GM23338 (cell line): ENCODE measurements around the gene TIAM1. TPM values are rescaled to one million over a fixed set of nuclear protein-coding genes. Genes with fewer than 3 reads are reported as not detected.

Experiments used
- ATAC-seq: fragments of 200-7000 bp; cut with Tn5 transposase; 3 replicates; pipeline ENCODE4 v1.9.1; 2020
- DNase-seq: peaks from one replicate; pipeline ENCODE4 v3.0.0-alpha.2; 2015; ENCODE audit warnings: low spot score
- H2AFZ ChIP-seq: fragments of 200-600 bp; sonication (generic); 2 replicates; pipeline ENCODE4 v1.8.0; 2016; ENCODE audit warnings: antibody characterized with exemption, mild to moderate bottlenecking, moderate library complexity
- H3F3A ChIP-seq: fragments of 200-600 bp; sonication (generic); replicated peaks from 2 replicates; pipeline ENCODE4 v1.8.0; 2017; ENCODE audit warnings: antibody characterized with exemption, mixed run types, low read depth
- H3K27ac ChIP-seq: fragments of 200-600 bp; sonication (generic); 2 replicates; pipeline ENCODE4 v1.6.1; 2016; ENCODE audit warnings: low read depth
- H3K27me3 ChIP-seq: fragments of 200-600 bp; sonication (generic); 2 replicates; pipeline ENCODE4 v1.8.0; 2016; ENCODE audit warnings: mild to moderate bottlenecking, mixed run types, moderate library complexity; ENCODE audit not compliant: insufficient read depth
- H3K36me3 ChIP-seq: fragments of 200-600 bp; sonication (generic); 2 replicates; pipeline ENCODE4 v1.8.0; 2016; ENCODE audit warnings: mild to moderate bottlenecking; ENCODE audit not compliant: insufficient read depth
- H3K4me1 ChIP-seq: fragments of 200-600 bp; sonication (generic); 2 replicates; pipeline ENCODE4 v1.8.0; 2016; ENCODE audit warnings: mild to moderate bottlenecking, moderate library complexity; ENCODE audit not compliant: insufficient read depth
- H3K4me2 ChIP-seq: fragments of 200-600 bp; sonication (generic); 2 replicates; pipeline ENCODE4 v1.7.1; 2017; ENCODE audit warnings: mixed run types
- H3K4me3 ChIP-seq: fragments of 200-600 bp; sonication (generic); 2 replicates; pipeline ENCODE4 v1.6.1; 2016; ENCODE audit warnings: mixed run types
- H3K79me2 ChIP-seq: fragments of 200-600 bp; sonication (generic); replicated peaks from 2 replicates; pipeline ENCODE4 v1.8.0; 2017; ENCODE audit warnings: mild to moderate bottlenecking; ENCODE audit not compliant: insufficient read depth
- H3K9me2 ChIP-seq: fragments of 200-600 bp; sonication (generic); 2 replicates; pipeline ENCODE4 v1.8.0; 2017; ENCODE audit not compliant: insufficient read depth
- H4K20me1 ChIP-seq: fragments of 200-600 bp; sonication (generic); replicated peaks from 2 replicates; pipeline ENCODE4 v1.8.0; 2017; ENCODE audit warnings: mild to moderate bottlenecking; ENCODE audit not compliant: insufficient read depth
- H3K27ac Mint-ChIP-seq: 2 replicates; pipeline ENCODE4 v1.8.0; 2020; ENCODE audit warnings: inconsistent platforms, mild to moderate bottlenecking, moderate library complexity, mixed read lengths
- H3K27me3 Mint-ChIP-seq: 3 replicates; pipeline ENCODE4 v1.8.0; 2022; ENCODE audit warnings: low read depth, mild to moderate bottlenecking, moderate library complexity, mixed read lengths, inconsistent platforms; ENCODE audit not compliant: insufficient read depth, poor library complexity
- H3K36me3 Mint-ChIP-seq: 3 replicates; pipeline ENCODE4 v1.8.0; 2021; ENCODE audit warnings: low read depth, mild to moderate bottlenecking, inconsistent platforms, moderate library complexity, mixed read lengths
- H3K4me1 Mint-ChIP-seq: 3 replicates; pipeline ENCODE4 v1.8.0; 2020; ENCODE audit warnings: mild to moderate bottlenecking, inconsistent platforms, mixed read lengths
- H3K4me3 Mint-ChIP-seq: 3 replicates; pipeline ENCODE4 v1.8.0; 2021; ENCODE audit warnings: moderate library complexity, mild to moderate bottlenecking, inconsistent platforms, mixed read lengths
- H3K9me3 Mint-ChIP-seq: 3 replicates; pipeline ENCODE4 v1.8.0; 2020; ENCODE audit warnings: moderate library complexity, mild to moderate bottlenecking, inconsistent platforms, mixed read lengths
- CREB1 ChIP-seq: fragments of 250-450 bp; sonication (Bioruptor Pico); IDR thresholded peaks from 2 replicates; pipeline ENCODE4 v1.5.0; 2020; ENCODE audit warnings: low read depth, mild to moderate bottlenecking, moderate library complexity
- CTCF ChIP-seq, 2 experiments: fragments of 200-600 bp in 1 of 2; sonication (generic) in 1 of 2; conservative IDR thresholded peaks; 2 replicates each; pipeline versions ENCODE4 v1.5.1 to v1.6.1; 2016 to 2017; ENCODE audit warnings: antibody characterized with exemption in 2 of 2, low read depth in 2 of 2, mild to moderate bottlenecking in 2 of 2, moderate library complexity in 1 of 2
- ETS1 ChIP-seq: IDR thresholded peaks from 2 replicates; pipeline ENCODE4 v1.6.1; 2016; ENCODE audit warnings: antibody characterized with exemption
- EZH2 ChIP-seq: fragments of 200-600 bp; sonication (generic); IDR thresholded peaks from one replicate; pipeline ENCODE4 v1.8.0; 2017; ENCODE audit warnings: antibody characterized with exemption, mild to moderate bottlenecking, low read depth; ENCODE audit not compliant: unreplicated experiment
- EZH2phosphoT487 ChIP-seq: fragments of 200-600 bp; sonication (generic); IDR thresholded peaks from one replicate; pipeline ENCODE4 v1.8.1; 2018; ENCODE audit warnings: antibody characterized with exemption; ENCODE audit not compliant: unreplicated experiment
- JUNB ChIP-seq: IDR thresholded peaks from one replicate; pipeline ENCODE4 v1.6.1; 2016; ENCODE audit warnings: antibody characterized with exemption; ENCODE audit not compliant: unreplicated experiment
- NANOG ChIP-seq: IDR thresholded peaks from 2 replicates; pipeline ENCODE4 v1.6.1; 2016; ENCODE audit warnings: antibody characterized with exemption, borderline replicate concordance
- POLR2AphosphoS5 ChIP-seq: IDR thresholded peaks from 2 replicates; pipeline ENCODE4 v1.6.1; 2016; ENCODE audit warnings: antibody characterized with exemption, low read depth
- STAT1 ChIP-seq: IDR thresholded peaks from one replicate; pipeline ENCODE4 v1.6.1; 2016; ENCODE audit warnings: antibody characterized with exemption; ENCODE audit not compliant: unreplicated experiment
- ZNF331 ChIP-seq: fragments of 250-450 bp; sonication (Bioruptor Pico); IDR thresholded peaks from 2 replicates; pipeline ENCODE4 v1.5.0; 2020; ENCODE audit warnings: low read depth, mild to moderate bottlenecking, moderate library complexity
- polyA plus RNA-seq: library from polyadenylated mRNA; unstranded; fragments of >200 nt; fragmentation: Nextera tagmentation; extraction: Ambion mirVana; gene quantifications from 2 replicates; pipeline ENCODE4 v1.2.1, GENCODE V29; 2016
- total RNA-seq: library from RNA; depleted of rRNA; stranded (reverse); fragments of >200 nt; shearing (Covaris generic); gene quantifications from 2 replicates; pipeline ENCODE4 v1.2.3, GENCODE V29; 2014
- TF ChIP-seq, protein P1 (sequence below): fragments of 250-450 bp; sonication (Bioruptor Pico); IDR thresholded peaks from 2 replicates; pipeline ENCODE4 v1.5.0; 2020; ENCODE audit warnings: mild to moderate bottlenecking, moderate library complexity

Gene TIAM1
- total and polyA plus RNA-seq, 2 experiments from 2014 or later, result 18.5 to 20.0 TPM

- H3K79me2 ChIP-seq, result no peaks in the 10 kb centered on the region
- no peaks in the 10 kb centered on the region for H3K9me2 ChIP-seq
- Mint-ChIP-seq H3K4me3 (no peak overlapping the region), H3K27me3 (peaks cover 5% of the 10 kb centered on the region), H3K9me3 (no peaks in the 10 kb centered on the region), H3K27ac (no peak overlapping the region), H3K4me1 (peaks cover 2% of the 10 kb centered on the region; the same call in 2 of the 3 replicates), H3K36me3 (no peaks in the 10 kb centered on the region)
- no peaks in the 10 kb centered on the region for H3K4me1 ChIP-seq
- DNase-seq (no peak), ATAC-seq (no peak)
- no peak overlapping the region for H2AFZ ChIP-seq
- H3K4me2 ChIP-seq, result no peak overlapping the region
- H3F3A ChIP-seq, result no peaks in the 10 kb centered on the region
- no peaks in the 10 kb centered on the region for H3K36me3 ChIP-seq
- no peaks in the 10 kb centered on the region for H3K27me3 ChIP-seq
- H3K4me3 ChIP-seq, result no peak overlapping the region
- no peaks in the 10 kb centered on the region for H4K20me1 ChIP-seq
- H3K27ac ChIP-seq, result no peak overlapping the region
- TF ChIP-seq CTCF (conservative IDR thresholded peaks at IDR 0.05; ENCODE audit: low read depth in 2 of 2) (no peak), NANOG (no peak), STAT1 (no peak), CREB1 (CRISPR knock-in tag) (no peak), POLR2AphosphoS5 (no peak)
Measured at GRCh38 chr21:31351960-31352359, 7.9 kb upstream of the TIAM1 start.

- Histone ChIP-seq H3K9me2 (no peaks in the 10 kb centered on the region), H3K27ac (no peak overlapping the region), H2AFZ (no peak overlapping the region), H3F3A (no peaks in the 10 kb centered on the region), H3K4me2 (no peak overlapping the region), H3K79me2 (no peaks in the 10 kb centered on the region), H3K27me3 (no peaks in the 10 kb centered on the region), H3K4me3 (no peak overlapping the region), H4K20me1 (no peaks in the 10 kb centered on the region), H3K4me1 (no peaks in the 10 kb centered on the region), H3K36me3 (no peaks in the 10 kb centered on the region)
- TF ChIP-seq ZNF331 (CRISPR knock-in tag), result no peak
- TF ChIP-seq CTCF (conservative IDR thresholded peaks at IDR 0.05; ENCODE audit: low read depth in 2 of 2), result no peak
- no peak for TF ChIP-seq EZH2
- TF ChIP-seq NANOG, result no peak
- no peak for TF ChIP-seq ETS1
- TF ChIP-seq, protein P1, sequence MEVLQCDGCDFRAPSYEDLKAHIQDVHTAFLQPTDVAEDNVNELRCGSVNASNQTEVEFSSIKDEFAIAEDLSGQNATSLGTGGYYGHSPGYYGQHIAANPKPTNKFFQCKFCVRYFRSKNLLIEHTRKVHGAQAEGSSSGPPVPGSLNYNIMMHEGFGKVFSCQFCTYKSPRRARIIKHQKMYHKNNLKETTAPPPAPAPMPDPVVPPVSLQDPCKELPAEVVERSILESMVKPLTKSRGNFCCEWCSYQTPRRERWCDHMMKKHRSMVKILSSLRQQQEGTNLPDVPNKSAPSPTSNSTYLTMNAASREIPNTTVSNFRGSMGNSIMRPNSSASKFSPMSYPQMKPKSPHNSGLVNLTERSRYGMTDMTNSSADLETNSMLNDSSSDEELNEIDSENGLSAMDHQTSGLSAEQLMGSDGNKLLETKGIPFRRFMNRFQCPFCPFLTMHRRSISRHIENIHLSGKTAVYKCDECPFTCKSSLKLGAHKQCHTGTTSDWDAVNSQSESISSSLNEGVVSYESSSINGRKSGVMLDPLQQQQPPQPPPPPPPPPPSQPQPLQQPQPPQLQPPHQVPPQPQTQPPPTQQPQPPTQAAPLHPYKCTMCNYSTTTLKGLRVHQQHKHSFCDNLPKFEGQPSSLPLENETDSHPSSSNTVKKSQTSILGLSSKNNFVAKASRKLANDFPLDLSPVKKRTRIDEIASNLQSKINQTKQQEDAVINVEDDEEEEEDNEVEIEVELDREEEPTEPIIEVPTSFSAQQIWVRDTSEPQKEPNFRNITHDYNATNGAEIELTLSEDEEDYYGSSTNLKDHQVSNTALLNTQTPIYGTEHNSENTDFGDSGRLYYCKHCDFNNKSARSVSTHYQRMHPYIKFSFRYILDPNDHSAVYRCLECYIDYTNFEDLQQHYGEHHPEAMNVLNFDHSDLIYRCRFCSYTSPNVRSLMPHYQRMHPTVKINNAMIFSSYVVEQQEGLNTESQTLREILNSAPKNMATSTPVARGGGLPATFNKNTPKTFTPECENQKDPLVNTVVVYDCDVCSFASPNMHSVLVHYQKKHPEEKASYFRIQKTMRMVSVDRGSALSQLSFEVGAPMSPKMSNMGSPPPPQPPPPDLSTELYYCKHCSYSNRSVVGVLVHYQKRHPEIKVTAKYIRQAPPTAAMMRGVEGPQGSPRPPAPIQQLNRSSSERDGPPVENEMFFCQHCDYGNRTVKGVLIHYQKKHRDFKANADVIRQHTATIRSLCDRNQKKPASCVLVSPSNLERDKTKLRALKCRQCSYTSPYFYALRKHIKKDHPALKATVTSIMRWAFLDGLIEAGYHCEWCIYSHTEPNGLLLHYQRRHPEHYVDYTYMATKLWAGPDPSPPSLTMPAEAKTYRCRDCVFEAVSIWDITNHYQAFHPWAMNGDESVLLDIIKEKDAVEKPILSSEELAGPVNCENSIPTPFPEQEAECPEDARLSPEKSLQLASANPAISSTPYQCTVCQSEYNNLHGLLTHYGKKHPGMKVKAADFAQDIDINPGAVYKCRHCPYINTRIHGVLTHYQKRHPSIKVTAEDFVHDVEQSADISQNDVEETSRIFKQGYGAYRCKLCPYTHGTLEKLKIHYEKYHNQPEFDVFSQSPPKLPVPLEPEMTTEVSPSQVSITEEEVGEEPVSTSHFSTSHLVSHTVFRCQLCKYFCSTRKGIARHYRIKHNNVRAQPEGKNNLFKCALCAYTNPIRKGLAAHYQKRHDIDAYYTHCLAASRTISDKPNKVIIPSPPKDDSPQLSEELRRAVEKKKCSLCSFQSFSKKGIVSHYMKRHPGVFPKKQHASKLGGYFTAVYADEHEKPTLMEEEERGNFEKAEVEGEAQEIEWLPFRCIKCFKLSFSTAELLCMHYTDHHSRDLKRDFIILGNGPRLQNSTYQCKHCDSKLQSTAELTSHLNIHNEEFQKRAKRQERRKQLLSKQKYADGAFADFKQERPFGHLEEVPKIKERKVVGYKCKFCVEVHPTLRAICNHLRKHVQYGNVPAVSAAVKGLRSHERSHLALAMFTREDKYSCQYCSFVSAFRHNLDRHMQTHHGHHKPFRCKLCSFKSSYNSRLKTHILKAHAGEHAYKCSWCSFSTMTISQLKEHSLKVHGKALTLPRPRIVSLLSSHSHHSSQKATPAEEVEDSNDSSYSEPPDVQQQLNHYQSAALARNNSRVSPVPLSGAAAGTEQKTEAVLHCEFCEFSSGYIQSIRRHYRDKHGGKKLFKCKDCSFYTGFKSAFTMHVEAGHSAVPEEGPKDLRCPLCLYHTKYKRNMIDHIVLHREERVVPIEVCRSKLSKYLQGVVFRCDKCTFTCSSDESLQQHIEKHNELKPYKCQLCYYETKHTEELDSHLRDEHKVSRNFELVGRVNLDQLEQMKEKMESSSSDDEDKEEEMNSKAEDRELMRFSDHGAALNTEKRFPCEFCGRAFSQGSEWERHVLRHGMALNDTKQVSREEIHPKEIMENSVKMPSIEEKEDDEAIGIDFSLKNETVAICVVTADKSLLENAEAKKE (CRISPR knock-in tag), result no peak
- TF ChIP-seq EZH2phosphoT487, result no peak
- TF ChIP-seq POLR2AphosphoS5, result no peak
- TF ChIP-seq JUNB, result no peak
- Mint-ChIP-seq H3K9me3 (no peaks in the 10 kb centered on the region), H3K27me3 (peaks cover 5% of the 10 kb centered on the region), H3K36me3 (no peaks in the 10 kb centered on the region), H3K4me1 (peaks cover 2% of the 10 kb centered on the region; the same call in 2 of the 3 replicates), H3K27ac (no peak overlapping the region; the same call in 1 of the 2 replicates), H3K4me3 (no peak overlapping the region)
- DNase-seq (peak; percentile 29), ATAC-seq (no peak; the same call in 2 of the 3 replicates)
Measured at GRCh38 chr21:31351438-31351837, 7.4 kb upstream of the TIAM1 start.
